Measurements from ENCODE around the gene BCAN.

Gene BCAN

GRCh38 chr1:156673387-156674121, 31.6 kb downstream of the BCAN start:
- no peak for TF ChIP-seq CTCF (IDR thresholded peaks at IDR 0.05)

GRCh38 chr1:156675210-156676113, 33.5 kb downstream of the BCAN start:
- no peak for TF ChIP-seq CTCF (IDR thresholded peaks at IDR 0.05)

GRCh38 chr1:156676114-156676819, 34.4 kb downstream of the BCAN start:
- TF ChIP-seq CTCF (IDR thresholded peaks at IDR 0.05) = no peak

GRCh38 chr1:156676820-156677615, 35.1 kb downstream of the BCAN start, which contains the start of gene NES:
Gene NES (minus strand): TSS chr1:156677407. CDS start chr1:156677264, 143 bp downstream.
- TF ChIP-seq CTCF (IDR thresholded peaks at IDR 0.05) = no peak

GRCh38 chr1:156677616-156678596, 36.0 kb downstream of the BCAN start:
- TF ChIP-seq CTCF (IDR thresholded peaks at IDR 0.05) = peak; percentile 95

- no peak for TF ChIP-seq CTCF (IDR thresholded peaks at IDR 0.05)
Measured at GRCh38 chr1:156680056-156680455, 38.1 kb downstream of the BCAN start.
